B cell (primary cell): ENCODE data around the gene ZNF565. TPM values are rescaled to one million over a fixed set of nuclear protein-coding genes. Genes with fewer than 3 reads are reported as not detected.

Experiments
- ATAC-seq: fragments of 200-7000 bp; cut with Tn5 transposase; one replicate; pipeline ENCODE4 v1.10.0; 2021; ENCODE audit warnings: low read depth, mild to moderate bottlenecking, moderate number of reproducible peaks, moderate library complexity
- CTCF ChIA-PET: fragments of 350-600 bp; sonication (Branson Sonifier 250); formaldehyde crosslinking; loops from one replicate; lab custom pipeline; 2021; ENCODE audit warnings: antibody characterized with exemption, inconsistent platforms; lab: Charles Lee
- POLR2A ChIA-PET: fragments of 350-600 bp; sonication (Branson Sonifier 250); formaldehyde crosslinking; loops from one replicate; lab custom pipeline; 2021; ENCODE audit warnings: antibody characterized with exemption; lab: Charles Lee
- DNase-seq: peaks from one replicate; pipeline ENCODE4 v3.0.0; 2013
- H2AFZ ChIP-seq: 2 replicates; pipeline ENCODE4 v1.6.1; 2012; ENCODE audit warnings: mild to moderate bottlenecking, low read depth, low read length; ENCODE audit not compliant: insufficient read depth, poor library complexity, severe bottlenecking
- H3K27ac ChIP-seq, 2 donors: 1 replicate in 1 of 2; 2 replicates in 1 of 2; pipeline ENCODE4 v1.5.1; 2012 to 2013; ENCODE audit warnings: low read length in 2 of 2, mild to moderate bottlenecking in 2 of 2, moderate library complexity in 1 of 2
- H3K27me3 ChIP-seq, 4 experiments: fragments of 200-600 bp in 1 of 4; sonication (generic) in 1 of 4; replicated peaks in 1 of 4; 1 replicate in 2 of 4; 2 replicates in 2 of 4; pipeline versions ENCODE4 v1.6.1 to v1.7.0; 2013 to 2016; ENCODE audit warnings: low read length in 3 of 4, mild to moderate bottlenecking in 2 of 4, mixed read lengths in 1 of 4, moderate library complexity in 1 of 4; ENCODE audit not compliant: insufficient read depth in 4 of 4, control insufficient read depth in 3 of 4; ENCODE audit errors: control extremely low read depth in 1 of 4
- H3K36me3 ChIP-seq, 2 experiments: replicated peaks in 1 of 2; 1 replicate in 1 of 2; 2 replicates in 1 of 2; pipeline versions ENCODE4 v1.6.1 to v1.7.1; 2013; ENCODE audit warnings: low read length in 1 of 2; ENCODE audit not compliant: insufficient read depth in 2 of 2, control insufficient read depth in 1 of 2; ENCODE audit errors: control extremely low read depth in 1 of 2, extremely low read depth in 1 of 2
- H3K4me1 ChIP-seq, 2 donors: fragments of 200-600 bp in 1 of 2; sonication (generic) in 1 of 2; 1 replicate in 1 of 2; 2 replicates in 1 of 2; pipeline versions ENCODE4 v1.5.1 to v1.6.1; 2013 to 2017; ENCODE audit warnings: low read length in 2 of 2; ENCODE audit not compliant: control insufficient read depth in 2 of 2, insufficient read depth in 2 of 2
- H3K4me2 ChIP-seq: replicated peaks from 2 replicates; pipeline ENCODE3; 2012; ENCODE audit warnings: mild to moderate bottlenecking, low read depth, low read length; ENCODE audit not compliant: poor library complexity, severe bottlenecking
- H3K4me3 ChIP-seq, 5 experiments: fragments of 200-600 bp in 1 of 5; sonication (generic) in 1 of 5; 1 replicate in 3 of 5; 2 replicates in 2 of 5; pipeline versions ENCODE4 v1.5.1 to v1.7.0; 2011 to 2016; ENCODE audit warnings: low read length in 4 of 5, mild to moderate bottlenecking in 4 of 5, low read depth in 2 of 5, control low read depth in 1 of 5, moderate library complexity in 1 of 5; ENCODE audit not compliant: insufficient read depth in 1 of 5; ENCODE audit errors: control extremely low read depth in 1 of 5, extremely low read depth in 1 of 5
- H3K79me2 ChIP-seq: fragments of 200-600 bp; sonication (generic); one replicate; pipeline ENCODE4 v1.6.0; 2016; ENCODE audit warnings: low read length; ENCODE audit not compliant: control insufficient read depth, insufficient read depth
- H3K9ac ChIP-seq: fragments of 200-600 bp; sonication (generic); 2 replicates; pipeline ENCODE4 v1.6.1; 2017; ENCODE audit warnings: mild to moderate bottlenecking, low read length, moderate library complexity
- H3K9me3 ChIP-seq, 3 donors: one replicate each; pipeline versions ENCODE4 v1.6.1 to v1.7.1; 2013; ENCODE audit warnings: low read length in 2 of 3; ENCODE audit not compliant: control insufficient read depth in 2 of 3, insufficient read depth in 1 of 3; ENCODE audit errors: control extremely low read depth in 1 of 3
- H4K20me1 ChIP-seq: 2 replicates; pipeline ENCODE4 v1.6.0; 2012; ENCODE audit warnings: mild to moderate bottlenecking, low read length; ENCODE audit not compliant: insufficient read depth, control insufficient read depth, poor library complexity, severe bottlenecking
- H3K27ac Mint-ChIP-seq: one replicate; pipeline ENCODE4 v1.8.0; 2021; ENCODE audit warnings: mixed read lengths
- H3K27me3 Mint-ChIP-seq: one replicate; pipeline ENCODE4 v1.8.0; 2021; ENCODE audit warnings: mixed read lengths
- H3K4me1 Mint-ChIP-seq: one replicate; pipeline ENCODE4 v1.8.0; 2021; ENCODE audit warnings: mixed read lengths
- H3K4me3 Mint-ChIP-seq: one replicate; pipeline ENCODE4 v1.8.0; 2021; ENCODE audit warnings: mixed read lengths
- H3K9me3 Mint-ChIP-seq: one replicate; pipeline ENCODE4 v1.8.0; 2022; ENCODE audit warnings: mixed read lengths; ENCODE audit not compliant: insufficient read depth
- EZH2 ChIP-seq: IDR thresholded peaks from 2 replicates; pipeline ENCODE4 v1.6.1; 2012; ENCODE audit warnings: borderline replicate concordance, low read depth, mild to moderate bottlenecking, moderate library complexity, low read length; ENCODE audit not compliant: insufficient read depth, poor library complexity, severe bottlenecking
- WGBS: methylation state at CpG from one replicate; pipeline ENCODE4 v1.1.5; 2013; ENCODE audit warnings: missing lambda C conversion rate; ENCODE audit not compliant: insufficient coverage; 5-methylcytosine and 5-hydroxymethylcytosine counted together
- intact Hi-C: fragments of 100-400 bp; cut with micrococcal nuclease; formaldehyde crosslinking; loops from one replicate; pipeline ENCODE4 v1.10.0; 2022
- polyA plus RNA-seq: library from polyadenylated mRNA; depleted of rRNA; stranded (reverse); fragments of >200 nt; gene quantifications from 2 replicates; pipeline ENCODE4 v1.2.3, GENCODE V29; 2012
- total RNA-seq, 2 donors: library from RNA; stranded (reverse); fragments of 120-200 nt in 1 of 2; gene quantifications; 1 replicate in 1 of 2; 2 replicates in 1 of 2; pipeline versions ENCODE4 v1.2.3 to v1.2.4, GENCODE V29; 2013 to 2022
- TF ChIP-seq, protein P1 (sequence below): fragments of 200-600 bp; IDR thresholded peaks from one replicate; pipeline ENCODE4 v1.8.0; 2022; ENCODE audit warnings: antibody characterized with exemption, mild to moderate bottlenecking

The ZNF565 gene
- total and polyA plus RNA-seq, 2 donors (not counting 1 experiment from before 2014, with no cell fraction given): 2.9 to 5.2 TPM

DNA sequence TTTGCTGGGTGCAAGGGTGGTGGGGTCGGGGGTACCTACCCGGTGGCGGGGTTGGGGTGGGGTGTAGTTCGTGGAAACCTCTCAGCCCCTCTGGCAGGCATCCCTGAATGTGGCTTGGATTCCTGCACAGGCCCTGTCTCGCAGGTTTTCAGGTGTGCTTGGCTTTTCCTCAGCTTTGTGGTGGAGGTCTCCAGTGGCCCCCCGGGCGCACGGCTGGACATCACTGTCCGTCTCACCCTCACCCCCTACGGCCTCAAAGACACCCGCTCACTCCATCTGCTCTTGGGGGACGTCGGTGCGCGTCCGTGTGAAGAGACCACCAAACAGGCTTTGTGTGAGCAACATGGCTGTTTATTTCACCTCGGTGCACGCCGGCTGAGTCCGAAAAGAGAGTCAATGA is 44.7 kb upstream of the ZNF565 start:
- H3K4me1 Mint-ChIP-seq: no peaks in the 10 kb centered on the region
- no peak for ATAC-seq
- H3K27me3 Mint-ChIP-seq: no peaks in the 10 kb centered on the region
- Histone ChIP-seq H3K4me3 (no peak overlapping the region), H3K4me1 (no peaks in the 10 kb centered on the region), H3K4me2 (no peak overlapping the region), H3K9ac (no peak overlapping the region), H3K36me3 (no peaks in the 10 kb centered on the region), H3K27me3 (no peaks in the 10 kb centered on the region), H2AFZ (no peak overlapping the region), H3K27ac (no peak overlapping the region), H3K79me2 (no peaks in the 10 kb centered on the region), H4K20me1 (no peaks in the 10 kb centered on the region), H3K9me3 (peaks cover 0 to 45% (median 0%) of the 10 kb centered on the region in 3 donors)
- no peak overlapping the region for H3K4me3 Mint-ChIP-seq
- POLR2A ChIA-PET: no interaction called here
- WGBS: 96% methylated on average over 20 of the region's 20 CpGs
- intact Hi-C loops: no loop called here
- TF ChIP-seq, protein P1, sequence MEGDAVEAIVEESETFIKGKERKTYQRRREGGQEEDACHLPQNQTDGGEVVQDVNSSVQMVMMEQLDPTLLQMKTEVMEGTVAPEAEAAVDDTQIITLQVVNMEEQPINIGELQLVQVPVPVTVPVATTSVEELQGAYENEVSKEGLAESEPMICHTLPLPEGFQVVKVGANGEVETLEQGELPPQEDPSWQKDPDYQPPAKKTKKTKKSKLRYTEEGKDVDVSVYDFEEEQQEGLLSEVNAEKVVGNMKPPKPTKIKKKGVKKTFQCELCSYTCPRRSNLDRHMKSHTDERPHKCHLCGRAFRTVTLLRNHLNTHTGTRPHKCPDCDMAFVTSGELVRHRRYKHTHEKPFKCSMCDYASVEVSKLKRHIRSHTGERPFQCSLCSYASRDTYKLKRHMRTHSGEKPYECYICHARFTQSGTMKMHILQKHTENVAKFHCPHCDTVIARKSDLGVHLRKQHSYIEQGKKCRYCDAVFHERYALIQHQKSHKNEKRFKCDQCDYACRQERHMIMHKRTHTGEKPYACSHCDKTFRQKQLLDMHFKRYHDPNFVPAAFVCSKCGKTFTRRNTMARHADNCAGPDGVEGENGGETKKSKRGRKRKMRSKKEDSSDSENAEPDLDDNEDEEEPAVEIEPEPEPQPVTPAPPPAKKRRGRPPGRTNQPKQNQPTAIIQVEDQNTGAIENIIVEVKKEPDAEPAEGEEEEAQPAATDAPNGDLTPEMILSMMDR: no peak
- TF ChIP-seq EZH2: no peak
- H3K9me3 Mint-ChIP-seq: no peaks in the 10 kb centered on the region
- CTCF ChIA-PET: no interaction called here
- no peak for DNase-seq
- H3K27ac Mint-ChIP-seq: no peak overlapping the region

DNA sequence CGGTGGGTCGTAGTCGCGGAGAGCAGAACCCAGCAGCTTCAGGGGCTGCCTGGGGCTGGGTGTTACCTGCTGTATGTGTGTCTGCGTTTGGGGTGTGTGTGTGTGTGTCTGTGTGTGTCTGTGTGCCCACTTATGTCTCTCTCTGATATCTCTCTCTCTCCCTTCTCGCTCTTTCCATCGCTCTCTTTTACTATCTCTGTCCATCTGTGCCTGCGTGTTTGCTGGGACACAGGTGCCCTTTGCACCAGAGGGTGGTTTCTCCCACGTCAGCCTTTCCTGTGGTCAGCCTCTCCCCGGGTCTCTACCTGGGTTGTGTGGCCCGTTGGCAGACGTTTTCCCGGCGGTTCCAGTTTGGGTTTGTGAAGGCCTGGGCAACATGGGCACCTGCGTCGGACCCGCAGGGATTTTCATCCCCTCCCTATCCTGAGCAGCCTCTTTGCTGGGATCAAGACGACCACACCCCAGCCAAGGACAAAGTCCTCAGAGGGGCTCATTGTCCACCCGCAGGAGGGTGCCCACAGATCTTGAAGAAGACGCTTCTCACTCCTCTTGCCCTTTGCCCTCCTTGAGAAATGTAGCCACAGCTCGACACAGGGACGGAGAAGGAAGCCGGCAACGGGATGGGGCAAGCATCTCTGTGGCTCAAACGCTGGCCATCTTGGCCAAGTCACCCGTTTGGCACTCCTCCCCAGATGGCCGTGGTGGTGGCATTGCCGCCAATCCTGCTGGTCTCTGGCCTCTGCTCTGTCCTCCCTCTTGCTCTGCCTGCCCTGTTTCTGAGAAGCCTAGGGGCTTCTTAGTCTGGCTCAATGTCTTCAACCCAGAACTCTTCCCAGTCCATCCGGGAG is 43.8 kb upstream of the ZNF565 start:
- POLR2A ChIA-PET: no interaction called here
- intact Hi-C loops: no loop called here

More for the DNA sequence above, 43.8 kb upstream of the ZNF565 start:
- Histone ChIP-seq H3K36me3 (no peaks in the 10 kb centered on the region), H3K4me1 (no peaks in the 10 kb centered on the region), H3K4me3 (no peak overlapping the region), H3K9me3 (peaks cover 0 to 51% (median 0%) of the 10 kb centered on the region in 3 donors), H3K9ac (no peak overlapping the region), H4K20me1 (no peaks in the 10 kb centered on the region), H3K79me2 (no peaks in the 10 kb centered on the region), H3K4me2 (no peak overlapping the region), H3K27me3 (no peaks in the 10 kb centered on the region), H3K27ac (no peak overlapping the region), H2AFZ (no peak overlapping the region)
- 94% methylated on average over 23 of the region's 29 CpGs for WGBS
- CTCF ChIA-PET: no interaction called here
- no peaks in the 10 kb centered on the region for H3K4me1 Mint-ChIP-seq
- ATAC-seq (no peak), DNase-seq (no peak)
- no peak overlapping the region for H3K27ac Mint-ChIP-seq
- no peak overlapping the region for H3K4me3 Mint-ChIP-seq
- H3K27me3 Mint-ChIP-seq: no peaks in the 10 kb centered on the region
- no peaks in the 10 kb centered on the region for H3K9me3 Mint-ChIP-seq
- TF ChIP-seq, protein P1: no peak
- TF ChIP-seq EZH2: no peak
